WTC11 (cell line): ENCODE measurements around the gene MYLK4. TPM values are rescaled to one million over a fixed set of nuclear protein-coding genes. Genes with fewer than 3 reads are reported as not detected.
A peak's percentile ranks its signal among the peaks of the same experiment; 100 is the strongest.

ENCODE experiments used
- ATAC-seq: fragments of 200-7000 bp; cut with Tn5 transposase; 2 replicates; pipeline ENCODE4 v1.10.0; 2021; ENCODE audit warnings: mild to moderate bottlenecking, moderate library complexity
- Bru-seq: library from RNA; stranded (reverse); fragments of 400-500 nt; gene quantifications from one replicate; lab custom pipeline; 2021; lab: Mats Ljungman, UMichigan
- CTCF ChIA-PET: fragments of 300-600 bp; sonication (Branson Sonifier 250); formaldehyde crosslinking; loops from one replicate; lab custom pipeline; 2021; ENCODE audit warnings: antibody characterized with exemption; lab: Charles Lee
- POLR2A ChIA-PET: fragments of 350-600 bp; sonication (Branson Sonifier 250); formaldehyde crosslinking; loops from one replicate; lab custom pipeline; 2021; ENCODE audit warnings: antibody characterized with exemption; lab: Charles Lee
- DNase-seq: peaks from one replicate; pipeline ENCODE4 v3.0.0; 2021; ENCODE audit warnings: low spot score
- H3K27ac Mint-ChIP-seq: 2 replicates; pipeline ENCODE4 v1.8.0; 2021; ENCODE audit warnings: mixed read lengths
- H3K27me3 Mint-ChIP-seq: 2 replicates; pipeline ENCODE4 v1.8.0; 2021; ENCODE audit warnings: low read depth, mild to moderate bottlenecking, moderate library complexity, mixed read lengths
- H3K36me3 Mint-ChIP-seq: 2 replicates; pipeline ENCODE4 v1.8.0; 2021; ENCODE audit warnings: mixed read lengths
- H3K4me1 Mint-ChIP-seq: 2 replicates; pipeline ENCODE4 v1.8.0; 2022; ENCODE audit warnings: mixed read lengths
- H3K4me3 Mint-ChIP-seq: 2 replicates; pipeline ENCODE4 v1.8.0; 2021; ENCODE audit warnings: mild to moderate bottlenecking, moderate library complexity, mixed read lengths
- H3K9me3 Mint-ChIP-seq: 2 replicates; pipeline ENCODE4 v1.8.0; 2021; ENCODE audit warnings: mixed read lengths
- ATF1 ChIP-seq: sonication (generic); formaldehyde crosslinking; IDR thresholded peaks from 2 replicates; pipeline ENCODE4 v1.8.1; 2023; ENCODE audit warnings: mild to moderate bottlenecking, moderate library complexity, missing genetic modification reagents
- CDX4 ChIP-seq: fragments of 250-450 bp; sonication (Bioruptor Pico); IDR thresholded peaks from 2 replicates; pipeline ENCODE4 v1.9.0; 2021; ENCODE audit warnings: moderate library complexity, mild to moderate bottlenecking, inconsistent platforms, borderline replicate concordance
- FOXJ3 ChIP-seq: sonication (generic); formaldehyde crosslinking; IDR thresholded peaks from 2 replicates; pipeline ENCODE4 v1.9.0; 2021; ENCODE audit warnings: missing genetic modification reagents, mild to moderate bottlenecking, borderline replicate concordance
- FOXP1 ChIP-seq: sonication (generic); formaldehyde crosslinking; IDR thresholded peaks from 2 replicates; pipeline ENCODE4 v1.8.0; 2022; ENCODE audit warnings: missing genetic modification reagents, mild to moderate bottlenecking, moderate library complexity, borderline replicate concordance
- FOXP4 ChIP-seq: sonication (generic); formaldehyde crosslinking; IDR thresholded peaks from 2 replicates; pipeline ENCODE4 v1.8.0; 2022; ENCODE audit warnings: mild to moderate bottlenecking, missing genetic modification reagents
- HMGXB4 ChIP-seq: sonication (generic); formaldehyde crosslinking; IDR thresholded peaks from 2 replicates; pipeline ENCODE4 v1.8.1; 2023; ENCODE audit warnings: mild to moderate bottlenecking, moderate library complexity, missing genetic modification reagents
- IRF1 ChIP-seq: sonication (generic); formaldehyde crosslinking; IDR thresholded peaks from 2 replicates; pipeline ENCODE4 v1.8.0; 2023; ENCODE audit warnings: missing genetic modification reagents
- MAX ChIP-seq: sonication (generic); formaldehyde crosslinking; IDR thresholded peaks from 2 replicates; pipeline ENCODE4 v1.8.0; 2022; ENCODE audit warnings: mild to moderate bottlenecking, missing genetic modification reagents
- SOX15 ChIP-seq: fragments of 250-450 bp; sonication (Bioruptor Pico); IDR thresholded peaks from 2 replicates; pipeline ENCODE4 v1.9.0; 2021; ENCODE audit warnings: mild to moderate bottlenecking
- TEAD1 ChIP-seq: sonication (generic); formaldehyde crosslinking; IDR thresholded peaks from 2 replicates; pipeline ENCODE4 v1.8.0; 2022; ENCODE audit warnings: mild to moderate bottlenecking, missing genetic modification reagents
- ZBTB43 ChIP-seq: sonication (generic); formaldehyde crosslinking; IDR thresholded peaks from 2 replicates; pipeline ENCODE4 v1.8.1; 2023; ENCODE audit warnings: mild to moderate bottlenecking, missing genetic modification reagents
- ZNF121 ChIP-seq: sonication (generic); formaldehyde crosslinking; IDR thresholded peaks from 2 replicates; pipeline ENCODE4 v1.8.0; 2023; ENCODE audit warnings: missing genetic modification reagents
- ZNF263 ChIP-seq: sonication (generic); formaldehyde crosslinking; IDR thresholded peaks from 2 replicates; pipeline ENCODE4 v1.8.1; 2022; ENCODE audit warnings: low read depth, mild to moderate bottlenecking, moderate library complexity, missing genetic modification reagents
- ZNF416 ChIP-seq: fragments of 250-450 bp; sonication (Bioruptor Pico); IDR thresholded peaks from 2 replicates; pipeline ENCODE4 v1.9.0; 2021; ENCODE audit warnings: mild to moderate bottlenecking, inconsistent platforms
- ZNF425 ChIP-seq: fragments of 250-450 bp; sonication (Bioruptor Pico); conservative IDR thresholded peaks from 2 replicates; pipeline ENCODE4 v1.9.0; 2021; ENCODE audit warnings: mild to moderate bottlenecking
- ZNF512 ChIP-seq: sonication (generic); formaldehyde crosslinking; IDR thresholded peaks from 2 replicates; pipeline ENCODE4 v1.8.1; 2022; ENCODE audit warnings: missing genetic modification reagents, borderline replicate concordance
- ZSCAN18 ChIP-seq: fragments of 250-450 bp; sonication (Bioruptor Pico); IDR thresholded peaks from 2 replicates; pipeline ENCODE4 v2.1.2; 2022; ENCODE audit warnings: mild to moderate bottlenecking, moderate library complexity
- long read RNA-seq, 3 experiments: library from RNA in 1 of 3; library from capped mRNA in 1 of 3; library from polyadenylated mRNA in 1 of 3; unstranded in 2 of 3; stranded (forward) in 1 of 3; transcript quantifications; one replicate each; pipeline ENCODE4 v2.0.0, GENCODE V29; 2021
- total RNA-seq: library from RNA; stranded (reverse); gene quantifications from 3 replicates; pipeline ENCODE4 v1.2.3, GENCODE V29; 2021

MYLK4 gene
- total RNA-seq, result 0.05 to 0.13 TPM (median 0.11 TPM) in 3 replicates
- percentile 22 among the genes with signal in this experiment for Bru-seq, nascent RNA
- long read RNA-seq, experiment 1, partial matches to known transcripts, result 1 of 1 reads
- long read RNA-seq, experiment 1, other reads (novel, unspliced or antisense), result 0 of 1 reads
- long read RNA-seq, experiment 2, result 0 reads
- long read RNA-seq, experiment 3, result 0 reads

- H3K27ac Mint-ChIP-seq, result no peak within 1 kb of the TSS
- ChIA-PET CTCF (interaction anchor here (0.5 to 6.5 kb wide), 18 partner anchors 10 to 501 kb away, joined by 3 to 88 read pairs (median 6); partner anchors contain the start of gene SERPINB1), POLR2A (no interaction called here)
- H3K4me1 Mint-ChIP-seq, result peaks cover 8% of the 10 kb centered on the region
- DNase-seq, result no peak
- H3K27me3 Mint-ChIP-seq, result no peaks in the 10 kb centered on the region
- TF ChIP-seq ZBTB43 (CRISPR knock-in tag) (no peak), TEAD1 (CRISPR knock-in tag) (no peak), ZSCAN18 (CRISPR knock-in tag) (no peak), FOXJ3 (CRISPR knock-in tag) (no peak), SOX15 (no peak), CDX4 (CRISPR knock-in tag) (no peak), ZNF512 (no peak), FOXP4 (CRISPR knock-in tag) (no peak)
- H3K4me3 Mint-ChIP-seq, result no peak within 1 kb of the TSS
- no peaks in the 10 kb centered on the region for H3K36me3 Mint-ChIP-seq
- no peak for ATAC-seq
- no peaks in the 10 kb centered on the region for H3K9me3 Mint-ChIP-seq
Observed at GRCh38 chr6:2750832-2751231, at the start of gene MYLK4. MYLK4 (minus strand) TSS chr6:2750922; CDS start chr6:2749294, 1,628 bp downstream.

- ATAC-seq (no peak), DNase-seq (no peak)
- H3K27me3 Mint-ChIP-seq, result no peaks in the 10 kb centered on the region
- POLR2A ChIA-PET, result interaction anchor here (0.6 kb wide), 1 partner anchor 9 kb away, joined by 5 read pairs; no protein-coding TSS in a partner anchor
- no peak overlapping the region for H3K4me3 Mint-ChIP-seq
- peaks cover 8% of the 10 kb centered on the region; the same call in 1 of the 2 replicates for H3K4me1 Mint-ChIP-seq
- TF ChIP-seq ZNF425 (CRISPR knock-in tag) (no peak), ATF1 (CRISPR knock-in tag) (no peak), MAX (CRISPR knock-in tag) (no peak), FOXP1 (no peak), ZNF416 (no peak), ZNF263 (CRISPR knock-in tag) (no peak), ZNF121 (CRISPR knock-in tag) (no peak), HMGXB4 (CRISPR knock-in tag) (no peak), IRF1 (CRISPR knock-in tag) (no peak)
- TF ChIP-seq, all 79 proteins: peak for 0
- Mint-ChIP-seq H3K36me3 (peaks cover 8% of the 10 kb centered on the region; the same call in 1 of the 2 replicates), H3K9me3 (peaks cover 5% of the 10 kb centered on the region; the same call in 1 of the 2 replicates), H3K27ac (peak overlapping the region; percentile 58)
- CTCF ChIA-PET, result interaction anchor here (0.7 to 1.1 kb wide), 3 partner anchors 9 to 152 kb away, joined by 3 read pairs; no protein-coding TSS in a partner anchor
Observed at GRCh38 chr6:2799936-2800527, 49.3 kb upstream of the MYLK4 start.
